Testis (tissue), 3 donors: ENCODE results near the gene NUP85. TPM values are rescaled to one million over a fixed set of nuclear protein-coding genes. Genes with fewer than 3 reads are reported as not detected.

Experiments used
- DNase-seq: peaks from one replicate; pipeline ENCODE4 v3.0.0-alpha.2; 2019
- H3K27ac ChIP-seq, 2 donors: fragments of 200-600 bp; sonication (generic); one replicate each; pipeline ENCODE4 v1.5.1; 2019
- H3K27me3 ChIP-seq: fragments of 200-600 bp; sonication (generic); one replicate; pipeline ENCODE4 v1.5.1; 2019
- H3K36me3 ChIP-seq: fragments of 200-600 bp; sonication (generic); one replicate; pipeline ENCODE4 v1.5.1; 2017; ENCODE audit warnings: low read depth; ENCODE audit errors: missing control alignments
- H3K4me1 ChIP-seq: fragments of 200-600 bp; sonication (generic); one replicate; pipeline ENCODE4 v1.5.1; 2019
- H3K4me3 ChIP-seq, 2 donors: fragments of 200-600 bp; sonication (generic); one replicate each; pipeline ENCODE4 v1.5.1; 2017 to 2019
- H3K9me3 ChIP-seq: fragments of 200-600 bp; sonication (generic); one replicate; pipeline ENCODE4 v1.5.1; 2017
- POLR2A ChIP-seq: fragments of 450-650 bp; IDR thresholded peaks from one replicate; pipeline ENCODE4 v1.6.1; 2017; ENCODE audit warnings: antibody characterized with exemption, mild to moderate bottlenecking, moderate library complexity
- WGBS, 2 donors: methylation state at CpG; one replicate each; pipeline ENCODE4 v1.1.5; 2018; 5-methylcytosine and 5-hydroxymethylcytosine counted together
- intact Hi-C: fragments of 100-400 bp; cut with DNase I; formaldehyde crosslinking; loops from one replicate; pipeline ENCODE4 v1.15.1; 2023; ENCODE audit warnings: low total_unique reads
- polyA plus RNA-seq: library from polyadenylated mRNA; stranded (reverse); fragments of 350-450 nt; fragmentation: Illumina TruSeq; extraction: RNeasy Lipid Tissue Mini Kit (QIAGEN cat#74804); gene quantifications from one replicate; pipeline ENCODE4 v1.2.3, GENCODE V29; 2014; ENCODE audit warnings: low read depth, low replicate concordance; ENCODE audit not compliant: insufficient read depth
- total RNA-seq, 2 donors: library from RNA; depleted of rRNA; stranded (reverse); fragments of >200 nt; gene quantifications; one replicate each; pipeline ENCODE4 v1.2.3, GENCODE V29; 2016
- TF ChIP-seq, protein P1 (sequence below), 3 experiments: fragments of 450-650 bp in 2 of 3; fragments of 200-600 bp in 1 of 3; sonication (generic) in 1 of 3; IDR thresholded peaks; one replicate each; pipeline ENCODE4 v1.5.1; 2016 to 2019; ENCODE audit warnings: antibody characterized with exemption in 3 of 3, mild to moderate bottlenecking in 2 of 3, moderate library complexity in 1 of 3

Gene NUP85
- total and polyA plus RNA-seq, 3 donors from 2014 or later: 52.6 to 76.1 (median 57.8) TPM

DNA sequence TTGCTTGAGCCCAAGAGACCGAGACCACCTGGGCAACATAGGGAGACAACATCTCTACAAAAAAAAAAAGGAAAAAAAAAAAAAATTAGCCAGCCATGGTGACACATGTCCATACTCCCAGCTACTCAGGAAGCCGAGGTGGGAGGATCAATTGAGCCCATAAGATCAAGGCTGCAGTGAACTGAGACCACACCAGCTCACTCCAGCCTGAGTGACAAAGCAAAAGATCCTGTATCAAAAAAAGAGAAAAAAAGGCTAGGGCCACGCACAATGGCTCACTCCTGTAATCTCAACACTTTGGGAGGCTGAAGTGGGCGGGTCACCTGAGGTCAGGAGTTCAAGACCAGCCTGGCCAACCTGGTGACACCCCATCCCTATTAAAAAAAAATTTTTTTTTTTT, 36.5 kb upstream of the NUP85 start:
- H3K36me3 ChIP-seq: no peaks in the 10 kb centered on the region
- H3K27ac ChIP-seq: no peak overlapping the region
- H3K4me1 ChIP-seq: peaks cover 10% of the 10 kb centered on the region
- intact Hi-C loops: no loop called here
- no peak for DNase-seq
- no peak overlapping the region for H3K4me3 ChIP-seq
- no peak for TF ChIP-seq POLR2A
- TF ChIP-seq, protein P1, sequence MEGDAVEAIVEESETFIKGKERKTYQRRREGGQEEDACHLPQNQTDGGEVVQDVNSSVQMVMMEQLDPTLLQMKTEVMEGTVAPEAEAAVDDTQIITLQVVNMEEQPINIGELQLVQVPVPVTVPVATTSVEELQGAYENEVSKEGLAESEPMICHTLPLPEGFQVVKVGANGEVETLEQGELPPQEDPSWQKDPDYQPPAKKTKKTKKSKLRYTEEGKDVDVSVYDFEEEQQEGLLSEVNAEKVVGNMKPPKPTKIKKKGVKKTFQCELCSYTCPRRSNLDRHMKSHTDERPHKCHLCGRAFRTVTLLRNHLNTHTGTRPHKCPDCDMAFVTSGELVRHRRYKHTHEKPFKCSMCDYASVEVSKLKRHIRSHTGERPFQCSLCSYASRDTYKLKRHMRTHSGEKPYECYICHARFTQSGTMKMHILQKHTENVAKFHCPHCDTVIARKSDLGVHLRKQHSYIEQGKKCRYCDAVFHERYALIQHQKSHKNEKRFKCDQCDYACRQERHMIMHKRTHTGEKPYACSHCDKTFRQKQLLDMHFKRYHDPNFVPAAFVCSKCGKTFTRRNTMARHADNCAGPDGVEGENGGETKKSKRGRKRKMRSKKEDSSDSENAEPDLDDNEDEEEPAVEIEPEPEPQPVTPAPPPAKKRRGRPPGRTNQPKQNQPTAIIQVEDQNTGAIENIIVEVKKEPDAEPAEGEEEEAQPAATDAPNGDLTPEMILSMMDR (IDR thresholded peaks at IDR 0.05): no peak
- H3K27me3 ChIP-seq: no peaks in the 10 kb centered on the region
- 76 to 78% methylated on average over 4 of the region's 4 CpGs for WGBS, 2 donors
- no peaks in the 10 kb centered on the region for H3K9me3 ChIP-seq

DNA sequence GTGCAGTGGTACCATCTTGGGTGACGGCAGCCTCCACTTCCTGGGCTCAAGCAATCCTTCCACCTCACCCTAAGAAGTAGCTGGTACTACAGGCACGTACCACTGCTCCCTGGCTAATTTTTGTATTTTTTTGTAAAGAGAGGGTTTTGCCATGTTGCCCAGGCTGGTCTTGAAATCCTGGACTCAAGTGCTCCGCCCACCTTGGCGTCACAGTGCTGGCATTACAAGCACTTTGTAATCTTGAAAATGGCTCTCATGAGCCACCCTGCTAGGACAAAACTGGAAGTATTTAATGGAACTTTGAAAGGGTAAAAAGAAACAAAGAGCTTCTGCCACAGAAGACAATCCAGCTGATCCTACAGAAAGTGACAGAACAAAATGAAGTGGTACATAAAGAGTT, 32.0 kb upstream of the NUP85 start:
- DNase-seq: no peak
- no peaks in the 10 kb centered on the region for H3K27me3 ChIP-seq
- H3K4me1 ChIP-seq: peaks cover 10% of the 10 kb centered on the region
- TF ChIP-seq, protein P1 (IDR thresholded peaks at IDR 0.05): no peak
- TF ChIP-seq POLR2A: no peak
- H3K4me3 ChIP-seq: no peak overlapping the region
- no peaks in the 10 kb centered on the region for H3K36me3 ChIP-seq
- intact Hi-C loops: no loop called here
- no peaks in the 10 kb centered on the region for H3K9me3 ChIP-seq
- 80 to 86% methylated on average over 4 of the region's 4 CpGs for WGBS, 2 donors
- H3K27ac ChIP-seq: no peak overlapping the region

DNA sequence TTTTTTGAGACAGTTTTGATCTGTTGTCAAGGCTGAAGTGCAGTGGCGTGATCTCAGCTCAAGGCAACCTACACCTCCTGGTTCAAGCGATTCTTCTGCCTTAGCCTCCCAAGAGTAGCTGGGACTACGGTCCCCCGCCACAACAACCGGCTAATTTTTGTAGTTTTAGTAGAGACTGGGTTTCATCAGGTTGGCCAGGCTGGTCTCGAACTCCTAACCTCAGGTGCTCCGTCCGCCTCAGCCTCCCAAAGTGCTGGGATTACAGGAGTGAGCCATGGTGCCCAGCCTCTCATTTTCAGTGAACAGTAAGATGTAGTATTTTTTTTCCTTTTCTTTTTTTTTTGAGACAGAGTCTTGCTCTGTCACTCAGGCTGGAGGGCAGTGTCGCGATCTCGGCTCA, 30.5 kb upstream of the NUP85 start:
- no peak for DNase-seq
- 89 to 93% methylated on average over 11 of the region's 11 CpGs for WGBS, 2 donors
- TF ChIP-seq POLR2A: no peak
- TF ChIP-seq, protein P1 (IDR thresholded peaks at IDR 0.05): no peak
- no peaks in the 10 kb centered on the region for H3K27me3 ChIP-seq
- intact Hi-C loops: no loop called here
- peaks cover 14% of the 10 kb centered on the region for H3K4me1 ChIP-seq
- H3K4me3 ChIP-seq: no peak overlapping the region
- no peaks in the 10 kb centered on the region for H3K9me3 ChIP-seq
- no peaks in the 10 kb centered on the region for H3K36me3 ChIP-seq
- no peak overlapping the region for H3K27ac ChIP-seq

DNA sequence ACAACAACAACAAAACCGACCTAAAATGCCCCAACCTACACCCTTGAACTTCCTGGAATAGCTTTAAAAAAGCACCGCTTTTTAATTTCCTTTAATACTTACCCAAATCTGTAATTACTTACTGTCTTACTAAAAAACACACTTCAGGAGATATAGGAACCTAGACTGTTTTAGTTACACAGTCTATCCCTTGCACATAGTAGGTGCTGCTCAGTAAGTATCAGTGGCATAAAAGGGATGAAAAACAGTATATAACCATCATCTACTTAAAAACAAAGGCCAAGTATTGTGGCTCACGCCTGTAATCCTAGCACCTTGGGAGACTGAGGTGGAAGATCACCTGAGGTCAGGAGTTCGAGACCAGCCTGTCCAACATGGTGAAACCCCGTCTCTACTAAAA, 28.9 kb upstream of the NUP85 start:
- WGBS, 2 donors: 86 to 90% methylated on average over 5 of the region's 5 CpGs
- Histone ChIP-seq H3K4me3 (no peak overlapping the region), H3K4me1 (peaks cover 12% of the 10 kb centered on the region), H3K9me3 (no peaks in the 10 kb centered on the region), H3K27ac (no peak overlapping the region), H3K36me3 (no peaks in the 10 kb centered on the region), H3K27me3 (no peaks in the 10 kb centered on the region)
- no peak for TF ChIP-seq POLR2A
- TF ChIP-seq, protein P1 (IDR thresholded peaks at IDR 0.05): no peak
- no peak for DNase-seq
- intact Hi-C loops: no loop called here

DNA sequence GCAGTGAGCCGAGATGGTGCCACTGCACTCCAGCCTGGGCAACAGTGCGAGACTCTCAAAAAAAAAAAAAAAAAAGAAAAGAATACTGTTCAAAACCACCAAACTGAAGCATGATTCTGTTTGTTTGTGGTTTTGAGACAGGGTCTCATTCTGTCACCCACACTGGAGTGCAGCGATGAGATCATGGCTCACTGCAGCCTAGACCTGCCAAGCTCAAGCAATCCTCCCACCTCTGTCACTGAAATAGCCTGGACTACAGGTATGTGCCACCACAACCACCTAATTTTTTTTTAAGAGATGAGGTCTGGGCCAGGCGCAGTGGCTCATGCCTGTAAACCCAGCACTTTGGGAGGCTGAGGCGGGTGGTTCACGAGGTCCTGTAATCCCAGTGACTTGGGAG, 27.0 kb upstream of the NUP85 start:
- no peak overlapping the region for H3K4me3 ChIP-seq
- H3K9me3 ChIP-seq: no peaks in the 10 kb centered on the region
- no peak overlapping the region for H3K27ac ChIP-seq
- no peaks in the 10 kb centered on the region for H3K27me3 ChIP-seq
- peaks cover 11% of the 10 kb centered on the region for H3K4me1 ChIP-seq
- no peak for DNase-seq
- intact Hi-C loops: no loop called here
- H3K36me3 ChIP-seq: no peaks in the 10 kb centered on the region
- WGBS, 2 donors: 86 to 92% methylated on average over 6 of the region's 6 CpGs
- TF ChIP-seq, protein P1 (IDR thresholded peaks at IDR 0.05): no peak
- no peak for TF ChIP-seq POLR2A
